ENCODE data around the gene WDFY1.

DNA sequence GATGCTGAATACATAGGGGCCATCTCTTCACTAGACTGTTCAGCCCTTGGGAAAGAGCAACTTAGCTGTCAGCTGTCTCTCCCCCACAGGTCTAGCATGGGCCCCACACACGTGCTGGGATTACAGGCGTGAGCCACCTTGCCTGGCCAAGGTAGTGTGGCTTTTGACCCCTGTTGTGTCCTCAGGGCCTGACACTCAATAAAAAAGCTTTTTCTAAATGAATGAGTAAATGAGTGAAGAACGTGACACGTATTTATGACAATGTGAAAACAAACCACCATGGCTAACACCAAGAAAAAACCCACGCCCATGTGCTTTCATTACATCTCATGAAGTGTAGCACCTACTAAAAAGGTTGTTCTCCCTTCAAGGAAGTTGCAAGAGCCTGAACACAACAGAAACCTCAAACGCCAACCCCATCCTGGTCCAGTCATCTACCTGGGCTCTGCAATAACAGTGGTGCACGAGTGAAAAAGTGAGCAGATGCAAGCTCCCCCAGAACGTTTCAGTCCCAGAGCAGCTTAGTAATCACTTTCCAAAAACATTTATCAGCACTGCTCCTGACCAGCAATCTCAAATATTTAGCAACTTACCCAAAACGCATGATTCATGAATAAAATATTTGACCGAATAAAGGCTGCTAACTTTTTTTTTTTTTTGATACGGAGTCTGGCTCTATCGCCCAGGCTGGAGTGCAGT is 3.4 kb downstream of the WDFY1 start:
- TF ChIP-seq TAF1 (IDR thresholded peaks at IDR 0.05; ENCODE audit: borderline replicate concordance, insufficient read depth, low read length) (no peak), POLR2AphosphoS5 (IDR thresholded peaks at IDR 0.05; ENCODE audit: low read depth, low read length) (no peak), SIN3A (IDR thresholded peaks at IDR 0.05; ENCODE audit: borderline replicate concordance, insufficient read depth, low read length) (no peak), FOXP2 (optimal IDR thresholded peaks at IDR 0.05; ENCODE audit: borderline replicate concordance, extremely low read depth, extremely low read length, insufficient read depth) (no peak)
- TF ChIP-seq, protein P1, sequence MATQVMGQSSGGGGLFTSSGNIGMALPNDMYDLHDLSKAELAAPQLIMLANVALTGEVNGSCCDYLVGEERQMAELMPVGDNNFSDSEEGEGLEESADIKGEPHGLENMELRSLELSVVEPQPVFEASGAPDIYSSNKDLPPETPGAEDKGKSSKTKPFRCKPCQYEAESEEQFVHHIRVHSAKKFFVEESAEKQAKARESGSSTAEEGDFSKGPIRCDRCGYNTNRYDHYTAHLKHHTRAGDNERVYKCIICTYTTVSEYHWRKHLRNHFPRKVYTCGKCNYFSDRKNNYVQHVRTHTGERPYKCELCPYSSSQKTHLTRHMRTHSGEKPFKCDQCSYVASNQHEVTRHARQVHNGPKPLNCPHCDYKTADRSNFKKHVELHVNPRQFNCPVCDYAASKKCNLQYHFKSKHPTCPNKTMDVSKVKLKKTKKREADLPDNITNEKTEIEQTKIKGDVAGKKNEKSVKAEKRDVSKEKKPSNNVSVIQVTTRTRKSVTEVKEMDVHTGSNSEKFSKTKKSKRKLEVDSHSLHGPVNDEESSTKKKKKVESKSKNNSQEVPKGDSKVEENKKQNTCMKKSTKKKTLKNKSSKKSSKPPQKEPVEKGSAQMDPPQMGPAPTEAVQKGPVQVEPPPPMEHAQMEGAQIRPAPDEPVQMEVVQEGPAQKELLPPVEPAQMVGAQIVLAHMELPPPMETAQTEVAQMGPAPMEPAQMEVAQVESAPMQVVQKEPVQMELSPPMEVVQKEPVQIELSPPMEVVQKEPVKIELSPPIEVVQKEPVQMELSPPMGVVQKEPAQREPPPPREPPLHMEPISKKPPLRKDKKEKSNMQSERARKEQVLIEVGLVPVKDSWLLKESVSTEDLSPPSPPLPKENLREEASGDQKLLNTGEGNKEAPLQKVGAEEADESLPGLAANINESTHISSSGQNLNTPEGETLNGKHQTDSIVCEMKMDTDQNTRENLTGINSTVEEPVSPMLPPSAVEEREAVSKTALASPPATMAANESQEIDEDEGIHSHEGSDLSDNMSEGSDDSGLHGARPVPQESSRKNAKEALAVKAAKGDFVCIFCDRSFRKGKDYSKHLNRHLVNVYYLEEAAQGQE (IDR thresholded peaks at IDR 0.05; ENCODE audit: insufficient read depth in 1 of 2, low read depth in 2 of 2, low read length in 2 of 2), result no peak
